ENCODE data around the gene STX11.

The STX11 gene

DNA sequence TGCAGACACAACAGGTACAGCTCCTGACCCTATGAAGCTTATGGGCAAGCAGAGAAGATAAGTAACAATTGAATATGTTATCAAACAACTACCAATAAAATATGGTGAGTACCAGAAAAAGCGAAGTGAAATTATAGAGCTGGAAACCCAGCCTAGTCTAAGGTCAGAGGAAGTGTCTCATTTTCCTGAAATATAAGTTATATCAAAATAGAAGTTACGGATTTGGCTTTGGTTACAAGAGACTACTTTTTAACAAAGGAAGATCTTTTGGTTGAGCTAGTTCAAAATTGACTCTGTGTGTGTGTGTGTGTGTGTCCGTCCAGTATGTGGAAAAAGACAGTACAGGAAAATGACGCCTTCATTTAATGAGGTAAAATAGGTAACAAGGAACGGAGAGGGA lies 8.9 kb downstream of the STX11 start:
- H3K4me3 ChIP-seq (ENCODE audit: low read depth, low read length), result no peak overlapping the region
- TF ChIP-seq, protein P1, sequence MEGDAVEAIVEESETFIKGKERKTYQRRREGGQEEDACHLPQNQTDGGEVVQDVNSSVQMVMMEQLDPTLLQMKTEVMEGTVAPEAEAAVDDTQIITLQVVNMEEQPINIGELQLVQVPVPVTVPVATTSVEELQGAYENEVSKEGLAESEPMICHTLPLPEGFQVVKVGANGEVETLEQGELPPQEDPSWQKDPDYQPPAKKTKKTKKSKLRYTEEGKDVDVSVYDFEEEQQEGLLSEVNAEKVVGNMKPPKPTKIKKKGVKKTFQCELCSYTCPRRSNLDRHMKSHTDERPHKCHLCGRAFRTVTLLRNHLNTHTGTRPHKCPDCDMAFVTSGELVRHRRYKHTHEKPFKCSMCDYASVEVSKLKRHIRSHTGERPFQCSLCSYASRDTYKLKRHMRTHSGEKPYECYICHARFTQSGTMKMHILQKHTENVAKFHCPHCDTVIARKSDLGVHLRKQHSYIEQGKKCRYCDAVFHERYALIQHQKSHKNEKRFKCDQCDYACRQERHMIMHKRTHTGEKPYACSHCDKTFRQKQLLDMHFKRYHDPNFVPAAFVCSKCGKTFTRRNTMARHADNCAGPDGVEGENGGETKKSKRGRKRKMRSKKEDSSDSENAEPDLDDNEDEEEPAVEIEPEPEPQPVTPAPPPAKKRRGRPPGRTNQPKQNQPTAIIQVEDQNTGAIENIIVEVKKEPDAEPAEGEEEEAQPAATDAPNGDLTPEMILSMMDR (IDR thresholded peaks at IDR 0.05; ENCODE audit: insufficient read depth, low read length, missing control alignments), result no peak
- DNase-seq (ENCODE audit: low read depth, low spot score), result no peak
- ChIA-PET CTCF (no interaction called here), POLR2A (no interaction called here)

DNA sequence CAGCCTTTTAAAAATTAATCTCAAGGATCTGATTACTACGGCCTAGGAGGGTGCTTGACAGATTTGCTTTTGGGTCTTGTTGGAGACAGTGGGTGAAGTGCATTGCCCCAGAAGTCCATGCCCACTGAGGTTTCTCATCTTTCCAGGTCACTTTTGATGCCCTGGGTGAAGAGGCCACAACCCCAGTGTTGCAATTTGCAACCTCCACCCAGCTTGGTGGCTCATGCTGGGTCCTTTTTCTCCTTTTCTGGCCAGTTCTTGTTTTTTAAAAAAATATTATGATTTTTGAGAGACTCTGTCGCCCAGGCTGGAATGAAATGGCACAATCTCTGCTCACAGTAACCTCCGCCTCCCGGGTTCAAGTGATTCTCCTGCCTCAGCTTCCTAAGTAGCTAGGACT lies 9.4 kb downstream of the STX11 start:
- ChIA-PET CTCF (no interaction called here), POLR2A (no interaction called here)
- DNase-seq (ENCODE audit: low read depth, low spot score), result no peak
- TF ChIP-seq, protein P1 (IDR thresholded peaks at IDR 0.05; ENCODE audit: insufficient read depth, low read length, missing control alignments), result no peak
- no peak overlapping the region for H3K4me3 ChIP-seq (ENCODE audit: low read depth, low read length)

DNA sequence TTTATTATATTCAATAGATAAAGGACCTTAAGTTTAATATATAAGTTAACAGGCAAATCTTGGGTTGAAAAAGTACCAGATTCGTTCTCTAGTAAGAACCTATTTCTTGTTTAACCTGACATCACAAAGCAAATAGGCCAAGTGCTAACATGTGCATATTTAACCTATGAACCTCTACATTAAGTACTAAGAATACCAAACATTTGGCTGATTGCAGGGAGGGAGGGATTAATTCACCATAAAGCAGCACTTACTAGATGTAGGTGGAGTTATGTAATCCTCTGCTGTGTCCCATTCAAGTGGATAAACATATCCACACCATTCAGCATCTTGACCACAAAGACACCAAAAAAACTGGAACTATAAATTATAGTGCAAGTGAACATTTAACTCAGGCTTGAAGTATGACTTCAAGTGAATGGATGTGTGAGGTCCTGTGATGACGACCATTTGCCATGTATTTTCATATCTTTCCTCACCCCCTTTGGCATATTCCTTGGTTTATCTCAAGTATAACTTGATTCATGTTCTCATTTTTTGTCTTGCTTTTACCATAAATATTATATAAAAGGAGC lies 10.2 kb downstream of the STX11 start:
- CTCF ChIA-PET, result no interaction called here
- DNase-seq (ENCODE audit: low read depth, low spot score), result no peak
- POLR2A ChIA-PET, result no interaction called here
- TF ChIP-seq, protein P1 (IDR thresholded peaks at IDR 0.05; ENCODE audit: insufficient read depth, low read length, missing control alignments), result no peak
- H3K4me3 ChIP-seq (ENCODE audit: low read depth, low read length), result no peak overlapping the region

DNA sequence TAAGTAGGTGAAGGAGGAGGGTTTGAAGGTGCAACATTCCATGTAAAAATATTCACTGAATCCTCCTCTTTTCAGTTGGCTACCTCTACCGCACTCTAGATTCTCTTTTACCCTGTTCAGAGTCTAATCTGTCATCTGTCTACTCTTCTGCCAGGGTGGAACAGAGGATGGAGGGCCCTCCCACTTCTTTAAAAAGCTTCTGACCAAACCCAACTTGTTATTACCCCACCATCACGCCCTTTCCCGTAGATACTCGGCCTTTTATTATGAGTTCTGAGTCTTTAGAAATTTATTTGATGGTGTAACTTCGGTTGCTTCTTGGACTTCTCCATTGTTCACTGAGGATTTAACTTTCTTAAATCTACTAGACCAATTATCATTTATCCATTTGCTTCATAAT lies 11.7 kb downstream of the STX11 start:
- H3K4me3 ChIP-seq (ENCODE audit: low read depth, low read length), result no peak overlapping the region
- ChIA-PET CTCF (no interaction called here), POLR2A (no interaction called here)
- TF ChIP-seq, protein P1 (IDR thresholded peaks at IDR 0.05; ENCODE audit: insufficient read depth, low read length, missing control alignments), result no peak
- DNase-seq (ENCODE audit: low read depth, low spot score), result no peak

DNA sequence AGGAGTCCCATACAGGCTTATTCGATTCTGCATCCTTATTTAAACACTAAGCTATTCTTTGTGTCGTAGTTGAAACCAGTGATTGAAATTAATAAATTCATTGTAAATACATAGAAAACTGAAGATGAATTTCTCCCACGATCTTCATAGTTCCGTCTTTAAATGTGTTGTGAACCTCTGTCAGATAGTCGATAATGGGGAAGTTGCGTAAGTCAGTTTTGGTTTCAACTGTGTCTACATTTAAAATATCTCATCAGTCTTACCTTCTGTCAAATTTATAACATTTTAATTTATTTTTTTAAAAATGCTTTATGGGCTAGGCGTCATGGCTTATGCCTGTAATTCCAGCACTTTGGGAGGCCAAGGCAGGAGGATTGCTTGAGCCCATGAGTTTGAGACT lies 12.7 kb downstream of the STX11 start:
- TF ChIP-seq, protein P1 (IDR thresholded peaks at IDR 0.05; ENCODE audit: insufficient read depth, low read length, missing control alignments), result no peak
- POLR2A ChIA-PET, result no interaction called here
- no peak for DNase-seq (ENCODE audit: low read depth, low spot score)
- CTCF ChIA-PET, result no interaction called here
- H3K4me3 ChIP-seq (ENCODE audit: low read depth, low read length), result no peak overlapping the region

DNA sequence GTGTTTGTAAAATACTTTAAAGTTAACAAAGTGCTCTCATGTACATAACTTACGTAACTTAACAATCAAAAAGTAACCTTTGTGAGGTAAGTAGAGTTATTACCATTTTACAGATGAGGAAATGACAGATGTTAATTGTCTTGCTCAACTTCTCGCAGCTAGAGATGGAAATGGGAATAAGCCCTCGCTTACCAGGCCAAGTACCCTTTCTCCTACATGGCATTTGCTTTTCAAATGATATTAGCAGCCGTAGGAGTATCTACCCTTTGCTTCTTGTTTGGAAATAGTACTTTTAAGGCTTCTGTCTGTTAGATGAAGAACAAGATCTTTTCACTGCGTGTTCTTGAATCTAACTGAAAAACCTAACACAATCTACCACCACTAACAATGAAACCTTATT lies 15.5 kb downstream of the STX11 start:
- TF ChIP-seq, protein P1 (IDR thresholded peaks at IDR 0.05; ENCODE audit: insufficient read depth, low read length, missing control alignments), result no peak
- no peak overlapping the region for H3K4me3 ChIP-seq (ENCODE audit: low read depth, low read length)
- CTCF ChIA-PET, result interaction anchor here (0.8 kb wide), 1 partner anchor 8 kb away, joined by 3 read pairs; no protein-coding TSS in a partner anchor
- DNase-seq (ENCODE audit: low read depth, low spot score), result no peak
- POLR2A ChIA-PET, result no interaction called here

Data from AG04449 (cell line).